PC-3 (cell line): Measurements from ENCODE around the gene TAS2R38. TPM values are rescaled to one million over a fixed set of nuclear protein-coding genes. Genes with fewer than 3 reads are reported as not detected.

Experiments used
- ATAC-seq: fragments of 200-7000 bp; cut with Tn5 transposase; 2 replicates; pipeline ENCODE4 v1.9.1; 2020; ENCODE audit warnings: mild to moderate bottlenecking, moderate library complexity
- BruUV-seq: library from RNA; stranded (reverse); fragments of 400-500 nt; replicated peaks from 2 replicates; lab custom pipeline; 2021; lab: Mats Ljungman, UMichigan
- CTCF ChIA-PET: fragments of 300-600 bp; sonication (Branson Sonifier 250); formaldehyde crosslinking; loops from one replicate; lab custom pipeline; 2022; ENCODE audit warnings: antibody characterized with exemption; lab: Charles Lee
- POLR2A ChIA-PET: fragments of 300-600 bp; sonication (Branson Sonifier 250); formaldehyde crosslinking; loops from one replicate; lab custom pipeline; 2022; ENCODE audit warnings: antibody characterized with exemption; ENCODE audit not compliant: unreplicated experiment; lab: Charles Lee
- DNase-seq: peaks from one replicate; pipeline ENCODE4 v3.0.0-alpha.2; 2015
- H2AFZ ChIP-seq: fragments of 300-600 bp; sonication (generic); 2 replicates; pipeline ENCODE4 v1.6.0; 2016; ENCODE audit warnings: antibody characterized with exemption, low read length
- H3F3A ChIP-seq: fragments of 300-600 bp; sonication (generic); one replicate; pipeline ENCODE4 v1.6.0; 2017; ENCODE audit warnings: antibody characterized with exemption, low read length, control low read depth, mild to moderate bottlenecking; ENCODE audit not compliant: unreplicated experiment
- H3K27ac ChIP-seq: fragments of 300-600 bp; sonication (generic); 2 replicates; pipeline ENCODE4 v1.5.1; 2016; ENCODE audit warnings: mild to moderate bottlenecking, low read length
- H3K27me3 ChIP-seq: fragments of 300-600 bp; sonication (generic); 2 replicates; pipeline ENCODE4 v1.6.1; 2016; ENCODE audit warnings: low read length, mixed read lengths
- H3K36me3 ChIP-seq: fragments of 300-600 bp; sonication (generic); 2 replicates; pipeline ENCODE4 v1.6.1; 2016; ENCODE audit warnings: low read depth, mixed run types, low read length, mixed read lengths
- H3K4me1 ChIP-seq: fragments of 300-600 bp; sonication (generic); 2 replicates; pipeline ENCODE4 v1.5.1; 2016; ENCODE audit warnings: low read length; ENCODE audit not compliant: insufficient read depth
- H3K4me2 ChIP-seq: fragments of 300-600 bp; sonication (generic); 2 replicates; pipeline ENCODE4 v1.6.0; 2016; ENCODE audit warnings: low read length
- H3K4me3 ChIP-seq: fragments of 300-600 bp; sonication (generic); 2 replicates; pipeline ENCODE4 v1.5.1; 2016; ENCODE audit warnings: mild to moderate bottlenecking, low read length, mixed read lengths
- H3K79me2 ChIP-seq: fragments of 300-600 bp; sonication (generic); 2 replicates; pipeline ENCODE4 v1.6.1; 2017; ENCODE audit warnings: low read length, mixed read lengths
- H3K9ac ChIP-seq: fragments of 300-600 bp; sonication (generic); 2 replicates; pipeline ENCODE4 v1.6.0; 2016; ENCODE audit warnings: mild to moderate bottlenecking, low read length
- H3K9me2 ChIP-seq: fragments of 300-600 bp; sonication (generic); replicated peaks from 2 replicates; pipeline ENCODE4 v1.6.1; 2016; ENCODE audit warnings: mixed run types, low read length, mixed read lengths
- H3K9me3 ChIP-seq: fragments of 300-600 bp; sonication (generic); 2 replicates; pipeline ENCODE4 v1.6.1; 2016; ENCODE audit warnings: low read length, mixed read lengths
- H4K20me1 ChIP-seq: fragments of 300-600 bp; sonication (generic); 2 replicates; pipeline ENCODE4 v1.6.1; 2016; ENCODE audit warnings: low read length, mixed read lengths
- EZH2 ChIP-seq: fragments of 300-600 bp; sonication (generic); IDR thresholded peaks from one replicate; pipeline ENCODE4 v1.6.1; 2017; ENCODE audit warnings: antibody characterized with exemption, mild to moderate bottlenecking, low read length; ENCODE audit not compliant: unreplicated experiment
- EZH2phosphoT487 ChIP-seq: fragments of 300-600 bp; sonication (generic); IDR thresholded peaks from 2 replicates; pipeline ENCODE4 v1.6.1; 2018; ENCODE audit warnings: mild to moderate bottlenecking, antibody characterized with exemption, low read length, borderline replicate concordance
- intact Hi-C: fragments of 100-400 bp; cut with micrococcal nuclease; formaldehyde crosslinking; loops from 2 replicates; pipeline ENCODE4 v1.9.0; 2023
- total RNA-seq: library from RNA; depleted of rRNA; stranded (reverse); fragments of >200 nt; gene quantifications from 2 replicates; pipeline ENCODE4 v1.2.3, GENCODE V29; 2014
- TF ChIP-seq, protein P1 (sequence below): fragments of 300-600 bp; sonication (generic); conservative IDR thresholded peaks from 2 replicates; pipeline ENCODE4 v1.5.1; 2017; ENCODE audit warnings: antibody characterized with exemption, low read depth, mild to moderate bottlenecking, low read length

The TAS2R38 gene
- total RNA-seq, 1 experiment from 2014 or later, result not detected

DNA sequence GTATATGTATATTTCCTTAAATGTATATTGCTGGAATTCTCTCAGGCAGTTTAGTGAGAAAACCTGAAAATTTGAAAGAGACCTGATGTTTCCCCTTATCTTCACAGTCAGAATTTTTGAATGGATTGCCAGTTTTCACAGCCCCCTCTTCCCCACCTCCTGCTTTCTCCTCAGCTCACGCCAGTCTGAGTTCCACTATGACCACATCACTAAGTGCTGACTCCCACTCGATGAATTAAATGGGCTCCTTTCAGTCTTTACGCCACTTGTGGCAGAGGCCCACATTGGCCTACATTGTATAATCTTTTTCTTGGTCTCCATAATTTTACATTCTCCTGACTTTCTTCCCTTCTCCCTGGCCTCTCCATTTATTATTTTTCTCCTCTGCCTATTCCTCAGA is 23.7 kb downstream of the TAS2R38 start:
- Histone ChIP-seq H3K27ac (no peak overlapping the region), H3F3A (no peaks in the 10 kb centered on the region), H3K9ac (no peak overlapping the region), H3K79me2 (no peaks in the 10 kb centered on the region), H3K4me2 (no peak overlapping the region), H3K4me3 (no peak overlapping the region), H3K9me3 (no peaks in the 10 kb centered on the region), H4K20me1 (no peaks in the 10 kb centered on the region), H3K9me2 (no peaks in the 10 kb centered on the region), H3K4me1 (no peaks in the 10 kb centered on the region), H3K27me3 (no peaks in the 10 kb centered on the region), H3K36me3 (no peaks in the 10 kb centered on the region), H2AFZ (no peak overlapping the region)
- POLR2A ChIA-PET, result no interaction called here
- no peak for DNase-seq
- TF ChIP-seq, protein P1, sequence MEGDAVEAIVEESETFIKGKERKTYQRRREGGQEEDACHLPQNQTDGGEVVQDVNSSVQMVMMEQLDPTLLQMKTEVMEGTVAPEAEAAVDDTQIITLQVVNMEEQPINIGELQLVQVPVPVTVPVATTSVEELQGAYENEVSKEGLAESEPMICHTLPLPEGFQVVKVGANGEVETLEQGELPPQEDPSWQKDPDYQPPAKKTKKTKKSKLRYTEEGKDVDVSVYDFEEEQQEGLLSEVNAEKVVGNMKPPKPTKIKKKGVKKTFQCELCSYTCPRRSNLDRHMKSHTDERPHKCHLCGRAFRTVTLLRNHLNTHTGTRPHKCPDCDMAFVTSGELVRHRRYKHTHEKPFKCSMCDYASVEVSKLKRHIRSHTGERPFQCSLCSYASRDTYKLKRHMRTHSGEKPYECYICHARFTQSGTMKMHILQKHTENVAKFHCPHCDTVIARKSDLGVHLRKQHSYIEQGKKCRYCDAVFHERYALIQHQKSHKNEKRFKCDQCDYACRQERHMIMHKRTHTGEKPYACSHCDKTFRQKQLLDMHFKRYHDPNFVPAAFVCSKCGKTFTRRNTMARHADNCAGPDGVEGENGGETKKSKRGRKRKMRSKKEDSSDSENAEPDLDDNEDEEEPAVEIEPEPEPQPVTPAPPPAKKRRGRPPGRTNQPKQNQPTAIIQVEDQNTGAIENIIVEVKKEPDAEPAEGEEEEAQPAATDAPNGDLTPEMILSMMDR, result no peak
- TF ChIP-seq EZH2phosphoT487 (no peak), EZH2 (no peak)
- ATAC-seq, result no peak
- CTCF ChIA-PET, result no interaction called here
- no TSS peak for BruUV-seq
- intact Hi-C loops, result no loop called here

DNA sequence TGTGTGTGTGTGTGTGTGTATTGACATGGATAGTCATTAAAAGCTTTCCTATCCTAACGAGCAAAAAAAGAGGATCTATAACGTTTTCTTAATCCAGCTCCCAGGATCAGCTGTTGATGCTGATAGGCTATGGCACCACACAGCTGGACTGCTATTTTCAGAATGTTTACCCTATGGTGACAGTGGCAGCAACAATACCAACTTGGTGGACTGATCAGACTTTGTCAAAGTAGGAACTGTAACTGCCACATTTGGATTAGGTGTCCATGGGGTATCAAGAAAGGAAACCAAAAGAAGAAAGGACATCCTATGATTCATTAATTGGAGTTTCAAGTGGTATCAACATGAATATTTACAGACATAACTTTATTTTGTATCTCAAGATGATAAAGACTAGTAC is 24.1 kb downstream of the TAS2R38 start:
- Histone ChIP-seq H3K27ac (no peak overlapping the region), H3K27me3 (no peaks in the 10 kb centered on the region), H3K4me1 (no peaks in the 10 kb centered on the region), H3K9me2 (no peaks in the 10 kb centered on the region), H2AFZ (no peak overlapping the region), H3K4me2 (no peak overlapping the region), H3K9me3 (no peaks in the 10 kb centered on the region), H3K4me3 (no peak overlapping the region), H3K79me2 (no peaks in the 10 kb centered on the region), H4K20me1 (no peaks in the 10 kb centered on the region), H3K9ac (no peak overlapping the region), H3K36me3 (no peaks in the 10 kb centered on the region), H3F3A (no peaks in the 10 kb centered on the region)
- no TSS peak for BruUV-seq
- TF ChIP-seq, protein P1, result no peak
- TF ChIP-seq EZH2 (no peak), EZH2phosphoT487 (no peak)
- no peak for DNase-seq
- ChIA-PET POLR2A (no interaction called here), CTCF (no interaction called here)
- ATAC-seq, result no peak
- intact Hi-C loops, result no loop called here

DNA sequence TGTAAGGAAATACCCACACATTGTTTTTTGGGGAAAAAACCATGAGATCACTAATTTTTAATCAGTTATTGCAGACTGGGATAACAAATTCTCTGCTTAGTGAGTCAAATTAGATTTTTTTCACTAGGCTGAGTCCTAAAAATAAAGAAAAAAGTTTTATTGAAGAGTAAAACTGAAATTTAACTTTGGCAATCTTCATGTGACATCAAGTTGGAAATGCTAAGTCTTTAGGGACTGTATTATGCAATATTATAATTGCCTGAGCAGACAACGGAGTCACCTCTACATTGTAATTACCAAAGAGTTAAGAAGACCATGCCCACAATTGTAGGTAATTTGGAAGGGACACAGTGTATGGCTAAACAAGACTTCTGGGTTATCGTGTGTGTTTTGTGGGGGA is 24.6 kb downstream of the TAS2R38 start:
- TF ChIP-seq, protein P1, result no peak
- TF ChIP-seq EZH2 (no peak), EZH2phosphoT487 (no peak)
- Histone ChIP-seq H3K9me3 (no peaks in the 10 kb centered on the region), H3F3A (no peaks in the 10 kb centered on the region), H3K36me3 (no peaks in the 10 kb centered on the region), H3K27ac (no peak overlapping the region), H4K20me1 (no peaks in the 10 kb centered on the region), H3K79me2 (no peaks in the 10 kb centered on the region), H3K4me3 (no peak overlapping the region), H3K9me2 (no peaks in the 10 kb centered on the region), H3K4me2 (no peak overlapping the region), H3K9ac (no peak overlapping the region), H2AFZ (no peak overlapping the region), H3K27me3 (no peaks in the 10 kb centered on the region), H3K4me1 (no peaks in the 10 kb centered on the region)
- ATAC-seq (no peak), DNase-seq (no peak)
- CTCF ChIA-PET, result no interaction called here
- BruUV-seq, result no TSS peak
- intact Hi-C loops, result no loop called here
- POLR2A ChIA-PET, result no interaction called here
